Measurements from ENCODE around the gene TIMELESS.

DNA sequence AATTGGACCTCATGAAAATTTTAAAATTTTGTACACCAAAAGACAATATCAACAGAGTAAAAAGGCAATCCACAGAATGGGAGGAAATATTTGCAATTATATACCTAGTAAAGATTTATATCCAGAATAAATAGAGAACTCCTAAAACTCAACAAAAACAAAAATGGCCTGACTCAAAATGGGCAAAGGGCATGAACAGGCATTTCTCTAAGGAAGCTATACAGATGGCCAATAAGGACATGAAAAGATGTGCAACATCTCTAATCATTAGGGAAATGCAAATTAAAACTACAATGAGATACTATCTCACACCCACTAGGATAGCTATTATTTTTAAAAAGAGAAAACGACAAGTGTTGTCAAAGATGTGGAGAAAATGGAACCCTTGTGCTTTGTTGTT, 75.7 kb downstream of the TIMELESS start:
- no peak for TF ChIP-seq CTCF (IDR thresholded peaks at IDR 0.05; ENCODE audit: low read length)
- TF ChIP-seq EZH2phosphoT487 (IDR thresholded peaks at IDR 0.05; ENCODE audit: low read length): no peak
